KMS-11 (cell line): ENCODE results near the gene NCK1.
"Not testable (repeated sequence)": the region's sequence is repeated elsewhere in the genome, so short reads cannot be mapped to it uniquely, and the experiment has no call there.

Experiments
- H2AFZ ChIP-seq: fragments of 200-600 bp; sonication (generic); 2 replicates; pipeline ENCODE4 v1.6.1; 2016; ENCODE audit warnings: antibody characterized with exemption, mixed run types, low read depth
- H3K27ac ChIP-seq: fragments of 200-600 bp; sonication (generic); 2 replicates; pipeline ENCODE4 v1.6.1; 2016; ENCODE audit warnings: mild to moderate bottlenecking, mixed run types
- H3K27me3 ChIP-seq: fragments of 200-600 bp; sonication (generic); 2 replicates; pipeline ENCODE4 v1.6.1; 2017; ENCODE audit warnings: mild to moderate bottlenecking, low read depth, mixed run types, moderate library complexity; ENCODE audit not compliant: insufficient read depth
- H3K36me3 ChIP-seq: fragments of 200-600 bp; sonication (generic); 2 replicates; pipeline ENCODE4 v1.6.1; 2017; ENCODE audit warnings: mild to moderate bottlenecking, mixed run types; ENCODE audit not compliant: insufficient read depth
- H3K4me1 ChIP-seq: fragments of 200-600 bp; sonication (generic); 2 replicates; pipeline ENCODE4 v1.6.1; 2016; ENCODE audit warnings: mild to moderate bottlenecking, low read depth, mixed run types; ENCODE audit not compliant: poor library complexity, severe bottlenecking
- H3K4me2 ChIP-seq: fragments of 200-600 bp; sonication (generic); 2 replicates; pipeline ENCODE4 v1.7.0; 2016; ENCODE audit warnings: mild to moderate bottlenecking, mixed run types
- H3K4me3 ChIP-seq: fragments of 200-600 bp; sonication (generic); IDR thresholded peaks from 2 replicates; pipeline ENCODE4 v1.6.1; 2017; ENCODE audit warnings: low read depth, low read length, mixed read lengths; ENCODE audit not compliant: insufficient read depth
- H3K79me2 ChIP-seq: fragments of 200-600 bp; sonication (generic); 2 replicates; pipeline ENCODE4 v1.6.1; 2016; ENCODE audit warnings: low read depth, mixed run types; ENCODE audit not compliant: insufficient read depth
- H3K9ac ChIP-seq: fragments of 200-600 bp; sonication (generic); 2 replicates; pipeline ENCODE4 v1.6.1; 2016; ENCODE audit warnings: mild to moderate bottlenecking, mixed run types
- H4K20me1 ChIP-seq: fragments of 200-600 bp; sonication (generic); 2 replicates; pipeline ENCODE4 v1.6.1; 2016; ENCODE audit warnings: mild to moderate bottlenecking, mixed run types; ENCODE audit not compliant: insufficient read depth
- CTCF ChIP-seq: fragments of 200-600 bp; sonication (generic); conservative IDR thresholded peaks from 2 replicates; pipeline ENCODE4 v1.6.1; 2017; ENCODE audit warnings: low read depth, mild to moderate bottlenecking, antibody characterized with exemption, low read length, moderate library complexity, mixed read lengths

The NCK1 gene

GRCh38 chr3:136982520-136983138 lies 120.6 kb downstream of the NCK1 start:
- Histone ChIP-seq H3K9ac (no peak overlapping the region), H3K4me1 (peaks cover 8% of the 10 kb centered on the region), H3K36me3 (no peaks in the 10 kb centered on the region), H3K4me3 (no peak overlapping the region), H3K27ac (no peak overlapping the region), H4K20me1 (no peaks in the 10 kb centered on the region), H3K79me2 (no peaks in the 10 kb centered on the region), H3K4me2 (no peak overlapping the region), H2AFZ (no peak overlapping the region), H3K27me3 (no peaks in the 10 kb centered on the region)
- TF ChIP-seq CTCF: no peak

- H3K9ac ChIP-seq: no peak overlapping the region
- H3K36me3 ChIP-seq: no peaks in the 10 kb centered on the region
- no peaks in the 10 kb centered on the region for H3K4me1 ChIP-seq
- H3K27ac ChIP-seq: no peak overlapping the region
- no peak overlapping the region for H2AFZ ChIP-seq
- no peak for TF ChIP-seq CTCF
- no peaks in the 10 kb centered on the region for H4K20me1 ChIP-seq
- H3K4me2 ChIP-seq: no peak overlapping the region
- no peaks in the 10 kb centered on the region for H3K27me3 ChIP-seq
- H3K4me3 ChIP-seq: no peak overlapping the region
- H3K79me2 ChIP-seq: no peaks in the 10 kb centered on the region
Observed at GRCh38 chr3:136984837-136985236, 122.8 kb downstream of the NCK1 start.

- H3K4me1 ChIP-seq, H3K36me3 ChIP-seq, H3K79me2 ChIP-seq, H3K27me3 ChIP-seq, H4K20me1 ChIP-seq, H3K9ac ChIP-seq, H2AFZ ChIP-seq, H3K4me2 ChIP-seq, H3K27ac ChIP-seq, H3K4me3 ChIP-seq: not testable (repeated sequence)
Observed at GRCh38 chr3:136987398-136987980, 125.5 kb downstream of the NCK1 start.

- H2AFZ ChIP-seq: no peak overlapping the region
- no peaks in the 10 kb centered on the region for H3K79me2 ChIP-seq
- H3K4me2 ChIP-seq: no peak overlapping the region
- no peak overlapping the region for H3K27ac ChIP-seq
- no peak overlapping the region for H3K9ac ChIP-seq
- H3K4me1 ChIP-seq: no peaks in the 10 kb centered on the region
- no peak for TF ChIP-seq CTCF
- H3K36me3 ChIP-seq: no peaks in the 10 kb centered on the region
- H3K27me3 ChIP-seq: no peaks in the 10 kb centered on the region
- H4K20me1 ChIP-seq: no peaks in the 10 kb centered on the region
- H3K4me3 ChIP-seq: no peak overlapping the region
Observed at GRCh38 chr3:136988651-136989050, 126.6 kb downstream of the NCK1 start.

- no peaks in the 10 kb centered on the region for H3K27me3 ChIP-seq
- H3K9ac ChIP-seq: no peak overlapping the region
- no peak overlapping the region for H3K4me3 ChIP-seq
- H3K4me2 ChIP-seq: no peak overlapping the region
- no peaks in the 10 kb centered on the region for H4K20me1 ChIP-seq
- no peaks in the 10 kb centered on the region for H3K36me3 ChIP-seq
- no peak overlapping the region for H3K27ac ChIP-seq
- H3K79me2 ChIP-seq: no peaks in the 10 kb centered on the region
- TF ChIP-seq CTCF: no peak
- no peak overlapping the region for H2AFZ ChIP-seq
- no peaks in the 10 kb centered on the region for H3K4me1 ChIP-seq
Observed at GRCh38 chr3:136989781-136990524, 127.9 kb downstream of the NCK1 start.
